ENCODE data around the gene DAZAP1.
"Not testable (repeated sequence)": the region's sequence is repeated elsewhere in the genome, so short reads cannot be mapped to it uniquely, and the experiment has no call there.

Gene DAZAP1

DNA sequence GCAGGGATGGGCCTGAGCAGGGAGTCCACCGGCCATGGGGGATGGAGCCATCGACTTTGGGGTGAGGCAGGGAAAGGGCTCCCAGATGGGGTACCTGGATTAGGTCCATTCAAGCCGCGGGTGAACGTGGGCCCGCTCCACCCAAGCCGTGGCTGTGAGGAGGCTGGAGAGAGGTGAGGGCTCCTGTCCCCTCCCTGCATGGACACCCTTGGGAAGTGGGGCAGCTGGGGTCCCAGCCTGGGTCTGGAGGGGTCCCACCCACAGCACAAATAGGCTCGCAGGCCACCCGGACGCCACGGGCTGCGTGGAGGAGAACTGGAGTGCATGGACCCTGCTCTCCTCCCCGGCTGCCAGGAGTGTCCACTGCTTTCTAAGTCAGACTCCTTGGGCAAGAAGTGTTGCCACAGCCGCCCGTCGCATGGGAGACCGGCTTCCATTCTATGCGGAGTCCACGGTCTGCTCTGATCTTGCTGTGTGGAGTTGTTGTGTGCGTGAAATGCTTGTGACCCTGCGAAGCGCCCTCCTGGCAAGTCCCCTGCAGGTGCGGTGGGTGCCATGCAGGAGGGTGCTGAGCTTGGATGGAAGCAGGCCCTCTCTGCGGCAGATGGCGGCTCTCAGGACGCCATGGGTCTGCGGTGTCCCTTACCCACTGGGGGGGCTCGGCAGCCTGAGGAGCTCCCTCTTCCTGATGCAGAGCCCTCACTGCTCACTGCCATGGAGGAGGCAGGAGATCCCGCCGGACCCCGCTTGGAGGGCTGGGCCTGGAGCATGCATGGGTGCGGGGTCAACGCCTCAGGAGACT lies 2.0 kb downstream of the DAZAP1 start:
- H3K4me1 Mint-ChIP-seq = peaks cover 63% of the 10 kb centered on the region
- H3K4me3 Mint-ChIP-seq = peak overlapping the region; percentile 90

DNA sequence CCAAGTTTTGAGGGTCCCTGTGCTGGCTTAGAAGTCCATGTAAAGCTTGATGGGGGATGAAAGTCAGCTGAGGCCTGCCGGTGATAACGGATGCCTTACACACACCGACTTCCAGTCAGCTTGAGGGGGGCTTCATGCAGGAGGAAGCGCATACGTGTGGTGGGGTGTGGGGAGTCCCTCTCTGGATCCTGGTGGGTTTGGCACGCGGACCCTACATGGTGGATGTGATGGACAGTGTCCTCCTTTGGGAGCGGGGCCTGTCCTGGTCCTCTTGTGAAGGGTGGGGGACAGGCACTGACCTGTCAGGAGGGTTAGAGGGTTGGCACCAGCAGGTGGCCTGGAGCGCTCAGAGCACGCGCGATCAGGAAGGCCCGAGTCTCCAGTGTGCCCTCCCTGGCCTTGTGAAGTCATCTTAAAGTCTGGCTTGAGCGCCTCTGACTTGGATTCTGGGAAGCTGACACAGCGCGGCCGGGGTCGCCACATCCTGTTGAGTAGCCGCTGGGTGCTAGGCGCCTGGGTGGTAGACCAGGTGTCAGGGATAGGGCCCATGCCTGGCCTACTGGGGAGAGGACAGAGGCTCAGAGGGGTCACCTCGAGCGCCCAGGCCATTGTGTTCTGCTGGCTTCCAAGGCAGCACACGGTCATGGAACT lies 2.9 kb downstream of the DAZAP1 start:
- DNase-seq (peak; percentile 44), ATAC-seq (no peak)
- peak overlapping the region; percentile 90 for H3K27ac Mint-ChIP-seq
- H3K4me1 Mint-ChIP-seq = peaks cover 69% of the 10 kb centered on the region
- H3K36me3 Mint-ChIP-seq (ENCODE audit: low read depth) = peaks cover 37% of the 10 kb centered on the region
- H3K9me3 Mint-ChIP-seq = no peaks in the 10 kb centered on the region
- H3K4me3 Mint-ChIP-seq = peak overlapping the region; percentile 90
- no peaks in the 10 kb centered on the region for H3K27me3 Mint-ChIP-seq

More for the DNA sequence above, 2.0 kb downstream of the DAZAP1 start:
- H3K36me3 Mint-ChIP-seq (ENCODE audit: low read depth) = peaks cover 32% of the 10 kb centered on the region
- DNase-seq (no peak), ATAC-seq (no peak)
- peak overlapping the region; percentile 93 for H3K27ac Mint-ChIP-seq
- H3K9me3 Mint-ChIP-seq = no peaks in the 10 kb centered on the region
- no peaks in the 10 kb centered on the region for H3K27me3 Mint-ChIP-seq

DNA sequence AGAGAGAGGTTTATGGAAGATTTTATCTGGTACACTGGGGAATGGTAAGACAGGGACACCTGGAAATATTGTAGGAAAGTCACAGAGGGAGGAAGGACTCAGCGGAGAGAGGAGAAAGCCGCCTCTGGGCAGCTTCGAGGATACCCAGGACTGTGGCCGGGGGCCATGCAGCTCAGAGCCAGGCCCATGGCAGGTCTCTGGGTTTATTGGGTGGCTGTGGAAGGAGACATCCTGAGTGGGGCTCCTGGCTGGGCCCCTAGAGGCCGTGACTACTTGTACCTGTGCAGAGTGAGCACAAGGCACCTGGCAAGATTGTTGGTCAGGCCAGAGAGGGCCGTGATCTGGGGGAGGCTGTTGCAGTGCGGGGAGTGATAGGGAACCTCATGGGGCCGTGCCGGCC lies 3.4 kb downstream of the DAZAP1 start:
- Mint-ChIP-seq H3K4me1 (peaks cover 75% of the 10 kb centered on the region), H3K36me3 (ENCODE audit: low read depth) (peaks cover 39% of the 10 kb centered on the region), H3K4me3 (peak overlapping the region; percentile 90), H3K27me3 (no peaks in the 10 kb centered on the region), H3K9me3 (no peaks in the 10 kb centered on the region), H3K27ac (peak overlapping the region; percentile 90)
- no peak for ATAC-seq
- DNase-seq = no peak

DNA sequence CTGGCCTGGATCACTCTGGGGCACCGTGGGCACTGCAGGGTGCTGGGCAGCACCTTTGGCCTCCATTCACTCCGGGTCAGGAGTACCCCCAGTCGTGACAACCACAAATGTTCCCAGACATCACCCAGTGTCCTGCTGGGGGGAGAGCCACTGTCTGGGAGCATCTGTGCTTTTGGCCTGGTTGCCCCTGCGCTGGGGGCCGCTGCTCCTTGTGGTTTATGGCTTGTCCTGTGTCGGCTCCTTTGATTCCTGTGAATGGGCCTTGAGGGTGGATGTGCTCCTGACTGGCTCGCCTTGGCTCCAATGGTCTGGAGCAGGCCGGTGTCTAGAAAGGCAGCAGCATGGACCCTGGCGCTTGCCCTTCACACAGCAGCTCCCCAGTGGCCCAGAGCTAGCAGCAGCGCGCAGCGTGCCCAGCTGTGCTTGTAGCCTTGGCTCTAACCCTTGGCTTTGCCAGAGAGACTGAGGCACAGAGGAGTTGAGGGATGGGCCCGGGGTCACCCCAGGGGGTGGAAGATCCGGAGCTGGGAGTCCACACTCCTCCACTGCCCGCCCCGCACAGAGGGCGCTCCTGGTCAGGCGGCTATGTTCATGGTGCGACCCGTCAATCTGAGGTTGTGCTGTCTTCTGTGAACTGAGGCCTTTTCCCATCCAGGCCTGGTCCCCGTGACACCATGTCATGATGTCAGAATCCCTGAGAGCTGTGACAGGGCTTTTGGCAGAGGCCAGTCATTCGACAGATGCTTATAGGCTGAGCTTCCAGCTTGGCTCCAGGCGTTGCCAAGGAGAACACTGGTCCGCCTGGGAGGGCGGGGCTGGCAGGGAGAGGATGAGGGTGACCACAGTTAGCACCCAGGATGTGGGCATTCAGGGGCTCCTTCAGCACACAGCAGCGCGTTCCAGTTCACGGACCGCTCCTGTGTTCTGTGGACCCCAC lies 4.1 kb downstream of the DAZAP1 start:
- ATAC-seq (no peak), DNase-seq (peak; percentile 33)
- no peaks in the 10 kb centered on the region for H3K9me3 Mint-ChIP-seq
- no peaks in the 10 kb centered on the region for H3K27me3 Mint-ChIP-seq
- peak overlapping the region; percentile 90 for H3K27ac Mint-ChIP-seq
- H3K36me3 Mint-ChIP-seq (ENCODE audit: low read depth) = peaks cover 39% of the 10 kb centered on the region
- H3K4me1 Mint-ChIP-seq = peaks cover 79% of the 10 kb centered on the region
- H3K4me3 Mint-ChIP-seq = peak overlapping the region; percentile 90

DNA sequence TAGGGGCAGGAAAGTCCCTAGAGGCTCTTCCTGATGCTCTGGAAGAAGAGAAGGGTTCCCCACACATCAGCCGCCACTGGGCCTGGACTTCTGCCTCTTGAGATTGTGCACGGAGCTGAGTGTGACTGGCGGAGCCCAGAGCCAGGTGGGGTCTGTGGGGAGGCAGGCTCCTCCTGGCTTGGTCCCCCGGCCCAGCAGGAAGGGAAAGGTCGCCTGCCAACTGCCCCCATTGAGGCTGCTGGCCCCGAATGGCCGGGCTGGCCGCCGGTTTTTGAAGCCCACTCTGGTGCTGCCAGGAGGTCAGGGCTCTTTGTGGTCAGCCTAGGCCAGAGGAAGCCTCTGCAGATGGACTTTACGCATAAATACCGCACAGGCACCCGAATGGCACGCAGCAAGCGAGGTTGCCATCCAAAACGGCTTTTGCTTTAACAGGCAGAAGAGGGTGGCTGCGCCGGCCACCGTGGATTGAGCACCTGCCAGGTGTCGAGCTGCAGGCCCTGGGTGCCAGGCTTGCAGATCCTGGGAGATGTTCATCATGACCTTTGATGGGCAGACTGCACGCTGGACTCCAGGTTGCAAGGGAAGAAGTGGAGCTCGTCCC lies 5.0 kb downstream of the DAZAP1 start:
- no peak for ATAC-seq
- no peak overlapping the region for H3K4me3 Mint-ChIP-seq
- no peaks in the 10 kb centered on the region for H3K27me3 Mint-ChIP-seq
- no peak for DNase-seq
- H3K36me3 Mint-ChIP-seq (ENCODE audit: low read depth) = peaks cover 44% of the 10 kb centered on the region
- peaks cover 82% of the 10 kb centered on the region for H3K4me1 Mint-ChIP-seq
- no peaks in the 10 kb centered on the region for H3K9me3 Mint-ChIP-seq
- peak overlapping the region; percentile 71 for H3K27ac Mint-ChIP-seq

DNA sequence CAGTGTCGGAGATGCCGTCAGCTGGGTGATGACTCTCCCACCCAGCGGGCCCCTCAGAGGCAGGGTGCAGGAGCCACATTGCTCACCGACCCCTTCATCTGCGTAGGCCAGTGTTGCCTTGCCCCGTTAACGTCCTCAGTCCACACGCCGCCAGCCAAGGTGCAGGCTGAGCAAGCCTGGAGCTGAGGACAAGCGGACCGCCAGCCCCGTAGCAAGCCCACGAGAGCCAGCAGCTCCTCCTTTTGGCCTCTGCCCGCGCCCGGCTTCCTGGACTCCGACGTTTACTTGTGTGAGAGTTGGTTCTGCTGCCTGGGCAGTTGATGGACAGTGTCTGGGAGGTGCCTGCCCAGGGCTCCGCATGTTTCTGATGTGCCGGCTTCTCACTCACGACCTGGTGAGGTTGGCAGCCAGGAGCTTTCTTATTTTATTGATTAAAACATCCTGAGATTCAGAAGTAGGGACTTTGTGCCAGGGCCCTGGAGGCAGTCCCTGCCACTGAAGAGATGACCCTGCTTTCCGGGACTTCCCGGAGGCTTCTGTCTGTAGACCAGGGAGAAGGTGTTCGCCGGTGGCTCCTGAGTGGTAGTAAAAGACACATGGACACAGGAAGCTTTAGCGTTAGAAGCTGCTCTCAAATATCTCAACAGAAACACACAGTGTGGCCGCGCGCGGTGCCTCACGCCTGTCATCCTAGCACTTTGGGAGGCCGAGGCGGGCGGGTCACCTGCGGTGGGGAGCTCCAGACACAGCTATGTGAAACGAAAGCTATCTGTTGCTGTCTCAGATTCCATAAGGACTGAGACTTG lies 5.8 kb downstream of the DAZAP1 start:
- Mint-ChIP-seq H3K36me3 (ENCODE audit: low read depth) (peaks cover 46% of the 10 kb centered on the region), H3K27ac (peak overlapping the region; percentile 71), H3K4me3 (no peak overlapping the region), H3K9me3 (no peaks in the 10 kb centered on the region), H3K4me1 (peaks cover 85% of the 10 kb centered on the region), H3K27me3 (no peaks in the 10 kb centered on the region)
- ATAC-seq (no peak), DNase-seq (no peak)

DNA sequence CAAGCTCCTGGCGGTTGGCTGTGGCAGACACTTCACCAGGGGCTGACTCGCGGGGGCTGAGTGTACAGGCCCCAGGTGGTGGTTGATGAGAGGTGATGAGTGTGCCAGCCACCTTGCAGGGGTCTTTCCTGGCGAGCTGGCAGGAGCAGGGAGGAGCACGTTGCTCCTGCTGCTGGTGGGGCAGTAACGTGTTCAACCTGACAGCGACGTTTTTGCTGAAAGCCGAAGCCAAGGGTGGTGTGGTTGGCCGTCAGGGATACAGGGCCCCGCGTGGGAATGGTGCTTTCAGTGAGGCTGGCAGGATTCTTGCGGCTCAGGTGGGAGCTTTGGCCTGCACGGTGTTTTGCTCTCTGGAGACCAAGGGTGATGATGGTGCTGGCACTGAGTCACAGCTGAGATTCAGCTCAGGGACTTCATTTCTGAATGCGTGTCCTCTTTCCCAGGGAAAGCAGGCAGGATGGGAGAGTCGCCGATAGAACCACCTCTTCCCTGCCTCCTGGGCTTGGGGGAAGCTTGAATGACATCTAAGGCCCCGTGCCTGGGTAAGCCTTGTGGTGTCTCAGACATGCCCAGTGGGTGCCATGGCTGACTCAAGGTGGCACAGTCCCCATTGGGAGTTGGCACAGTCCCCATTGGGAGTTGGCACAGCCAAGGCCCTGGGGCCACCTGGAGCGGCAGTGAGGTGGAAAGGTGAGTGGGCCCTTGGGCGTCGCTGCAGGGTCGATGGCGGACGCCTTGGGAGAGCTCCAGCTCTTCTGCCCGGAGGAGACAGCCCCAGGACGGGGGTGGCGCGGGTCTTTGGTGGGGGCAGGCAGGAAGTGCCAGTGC lies 8.8 kb downstream of the DAZAP1 start:
- no peaks in the 10 kb centered on the region for H3K27me3 Mint-ChIP-seq
- peak overlapping the region; percentile 82 for H3K27ac Mint-ChIP-seq
- no peaks in the 10 kb centered on the region for H3K9me3 Mint-ChIP-seq
- no peak for DNase-seq
- H3K4me3 Mint-ChIP-seq = peak overlapping the region; percentile 40
- no peak for ATAC-seq
- peaks cover 40% of the 10 kb centered on the region for H3K36me3 Mint-ChIP-seq (ENCODE audit: low read depth)
- peaks cover 60% of the 10 kb centered on the region for H3K4me1 Mint-ChIP-seq

DNA sequence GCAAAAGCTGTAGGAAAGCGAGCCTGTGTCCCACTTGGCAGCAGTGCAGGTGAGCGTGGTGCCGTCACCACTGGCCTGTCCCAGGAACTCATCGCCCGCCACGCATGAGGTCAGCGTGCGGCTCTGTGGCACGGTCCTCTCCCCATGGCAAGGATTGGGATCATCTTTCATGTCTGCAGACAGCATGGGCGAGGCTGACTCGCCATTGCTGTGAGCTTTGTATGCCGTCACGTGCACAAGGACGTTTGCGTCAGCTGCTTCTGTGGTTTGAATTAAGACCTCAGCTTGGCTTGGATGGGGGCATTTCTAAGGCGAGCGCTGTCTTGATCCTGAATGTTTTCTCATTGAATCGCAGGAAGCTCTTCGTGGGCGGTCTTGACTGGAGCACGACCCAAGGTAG lies 9.8 kb downstream of the DAZAP1 start:
- DNase-seq (no peak), ATAC-seq (no peak)
- Mint-ChIP-seq H3K4me1 (peaks cover 51% of the 10 kb centered on the region), H3K9me3 (no peaks in the 10 kb centered on the region), H3K27me3 (no peaks in the 10 kb centered on the region), H3K27ac (no peak overlapping the region), H3K4me3 (no peak overlapping the region), H3K36me3 (ENCODE audit: low read depth) (peaks cover 38% of the 10 kb centered on the region)

DNA sequence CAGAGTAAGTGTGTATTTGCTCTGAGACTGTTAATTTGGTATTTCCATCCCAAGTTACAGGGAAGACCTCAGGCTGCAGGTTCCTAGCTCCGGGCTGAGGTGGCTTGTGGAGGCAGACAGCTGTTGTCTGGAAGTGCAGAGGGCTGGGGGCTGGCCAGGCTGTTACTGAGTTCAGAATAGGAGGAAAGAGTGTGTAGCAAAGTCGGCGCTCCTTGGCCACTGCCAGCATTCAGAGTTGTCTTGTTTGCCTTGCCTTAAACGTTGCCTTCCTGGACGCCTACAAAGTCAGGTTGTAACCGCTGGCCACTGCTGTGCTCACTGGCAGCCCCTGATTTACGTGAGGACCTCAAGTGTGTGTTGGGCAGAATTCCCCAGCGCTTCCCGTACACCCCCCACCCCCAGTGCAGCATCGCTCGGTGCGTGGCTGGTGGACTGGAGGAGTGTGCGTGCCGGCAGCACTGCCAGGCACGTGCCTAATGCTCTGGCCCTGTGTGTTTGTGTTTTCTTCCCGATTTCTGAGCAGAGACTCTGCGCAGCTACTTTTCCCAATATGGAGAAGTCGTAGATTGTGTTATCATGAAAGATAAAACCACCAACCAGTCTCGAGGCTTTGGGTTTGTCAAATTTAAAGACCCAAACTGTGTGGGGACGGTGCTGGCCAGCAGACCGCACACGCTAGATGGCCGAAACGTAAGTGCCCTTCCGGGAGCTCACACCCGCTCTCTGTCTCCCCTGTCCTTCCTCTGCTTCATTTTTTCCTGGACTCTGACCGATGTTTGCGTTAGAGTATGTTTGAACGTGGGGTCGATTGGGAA lies 10.5 kb downstream of the DAZAP1 start:
- no peaks in the 10 kb centered on the region for H3K9me3 Mint-ChIP-seq
- ATAC-seq = no peak
- no peak for DNase-seq
- no peak overlapping the region for H3K27ac Mint-ChIP-seq
- H3K4me1 Mint-ChIP-seq = peaks cover 44% of the 10 kb centered on the region
- peaks cover 43% of the 10 kb centered on the region for H3K36me3 Mint-ChIP-seq (ENCODE audit: low read depth)
- no peak overlapping the region for H3K4me3 Mint-ChIP-seq
- H3K27me3 Mint-ChIP-seq = no peaks in the 10 kb centered on the region

DNA sequence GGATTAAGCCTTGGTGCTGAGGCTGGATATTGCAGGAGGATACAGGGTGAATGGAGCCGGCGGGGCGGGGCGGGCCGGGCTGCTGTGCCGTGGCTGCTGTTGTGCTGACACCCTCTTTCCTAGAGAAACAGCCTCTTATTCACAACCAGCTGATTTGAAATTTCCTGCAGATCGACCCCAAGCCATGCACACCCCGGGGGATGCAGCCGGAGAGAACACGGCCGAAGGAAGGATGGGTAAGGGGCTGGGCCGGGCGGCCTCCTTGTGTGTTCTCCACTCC lies 11.1 kb downstream of the DAZAP1 start:
- no peak overlapping the region for H3K4me3 Mint-ChIP-seq
- H3K27me3 Mint-ChIP-seq = no peaks in the 10 kb centered on the region
- H3K27ac Mint-ChIP-seq = no peak overlapping the region

DNA sequence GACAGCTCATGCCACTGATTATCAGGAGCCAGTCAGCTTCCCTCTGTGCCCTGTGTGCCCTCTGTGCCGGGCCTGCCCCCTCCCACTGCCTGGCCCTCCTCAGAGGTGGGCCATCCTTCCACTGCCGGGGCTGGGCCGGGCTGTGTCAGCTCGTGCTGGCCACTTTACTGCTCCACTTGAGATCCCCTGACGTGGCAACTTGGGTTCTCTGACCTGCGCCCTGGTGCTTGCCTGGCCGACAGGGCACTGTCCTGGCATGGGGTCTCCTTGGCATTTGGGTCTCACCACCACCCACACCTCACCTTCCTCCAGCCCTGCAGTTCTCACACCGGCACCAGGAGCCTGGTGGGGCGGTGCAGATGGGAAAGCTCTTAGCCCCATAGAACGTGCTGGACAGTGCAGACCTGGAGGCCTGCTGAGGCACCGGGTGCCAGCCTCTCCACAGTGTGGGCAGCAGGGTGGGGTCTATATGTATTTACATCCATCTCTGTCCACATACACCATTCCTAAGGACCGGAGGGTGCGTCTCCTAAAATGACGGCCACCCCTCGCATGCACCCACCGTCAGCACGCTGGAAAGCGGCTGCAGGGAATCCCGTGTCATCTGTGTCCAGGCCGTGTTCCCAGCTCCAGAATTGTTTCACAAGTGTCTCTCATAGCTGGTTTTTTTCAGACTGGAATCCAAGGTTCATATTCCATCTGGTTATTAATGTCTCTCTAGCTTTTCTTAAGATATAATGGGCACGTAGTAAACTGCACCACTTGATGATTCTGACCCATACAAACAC lies 11.8 kb downstream of the DAZAP1 start:
- H3K4me1 Mint-ChIP-seq = peaks cover 32% of the 10 kb centered on the region
- H3K36me3 Mint-ChIP-seq (ENCODE audit: low read depth) = peaks cover 45% of the 10 kb centered on the region
- no peaks in the 10 kb centered on the region for H3K27me3 Mint-ChIP-seq
- no peak overlapping the region for H3K27ac Mint-ChIP-seq
- DNase-seq = no peak
- no peaks in the 10 kb centered on the region for H3K9me3 Mint-ChIP-seq
- no peak for ATAC-seq
- H3K4me3 Mint-ChIP-seq = no peak overlapping the region

More for the DNA sequence above, 11.1 kb downstream of the DAZAP1 start:
- no peak for ATAC-seq
- peaks cover 44% of the 10 kb centered on the region for H3K36me3 Mint-ChIP-seq (ENCODE audit: low read depth)
- no peaks in the 10 kb centered on the region for H3K9me3 Mint-ChIP-seq
- peaks cover 39% of the 10 kb centered on the region for H3K4me1 Mint-ChIP-seq
- DNase-seq = no peak

DNA sequence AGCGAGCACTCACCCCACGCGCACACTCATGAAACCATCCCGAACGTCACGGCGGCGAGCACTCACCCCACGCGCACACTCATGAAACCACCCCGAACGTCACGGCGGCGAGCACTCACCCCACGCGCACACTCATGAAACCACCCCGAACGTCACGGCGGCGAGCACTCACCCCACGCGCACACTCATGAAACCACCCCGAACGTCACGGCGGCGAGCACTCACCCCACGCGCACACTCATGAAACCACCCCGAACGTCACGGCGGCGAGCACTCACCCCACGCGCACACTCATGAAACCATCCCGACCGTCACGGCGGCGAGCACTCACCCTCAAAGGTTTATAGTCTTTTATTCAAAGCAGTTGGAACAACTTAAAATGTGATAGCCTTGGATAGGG lies 12.7 kb downstream of the DAZAP1 start:
- not testable (repeated sequence) for DNase-seq, H3K4me3 Mint-ChIP-seq, ATAC-seq, H3K27ac Mint-ChIP-seq, H3K9me3 Mint-ChIP-seq, H3K27me3 Mint-ChIP-seq
- H3K36me3 Mint-ChIP-seq (ENCODE audit: low read depth) = peaks cover 47% of the 10 kb centered on the region
- H3K4me1 Mint-ChIP-seq = peaks cover 25% of the 10 kb centered on the region

Data from activated naive CD8-positive, alpha-beta T cell treated with anti-CD3 and anti-CD28 coated beads, Interleukin-2, amount 50 U/mL, for 24 hours (primary cell).